Erythroblast (primary cell): ENCODE data around the gene ZDHHC1.

Experiments
- GATA1 ChIP-seq: IDR thresholded peaks from 2 replicates; pipeline ENCODE4 v1.6.1; 2011; ENCODE audit warnings: low read depth, mild to moderate bottlenecking, control low read depth, low read length, moderate library complexity
- POLR2A ChIP-seq: IDR thresholded peaks from 2 replicates; pipeline ENCODE4 v1.6.1; 2011; ENCODE audit warnings: mild to moderate bottlenecking, low read length

DNA sequence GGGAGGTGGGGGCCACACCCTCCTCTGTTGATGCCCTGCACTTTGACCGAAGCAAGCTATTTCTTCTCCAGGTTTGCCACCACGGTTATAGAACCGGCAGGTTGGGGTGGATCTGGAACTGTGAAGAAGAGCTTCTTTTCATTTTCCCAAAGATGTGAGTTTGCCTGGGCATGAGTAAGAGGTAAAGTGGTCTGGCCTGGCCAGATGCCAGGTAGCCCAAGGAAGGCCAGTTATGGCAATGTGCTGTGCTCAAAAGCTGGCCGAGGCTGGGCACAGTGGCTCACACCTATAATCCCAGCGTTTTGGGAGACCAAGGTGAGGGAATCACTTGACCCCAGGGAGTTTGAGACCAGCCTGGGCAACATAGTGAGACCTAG is 46.0 kb upstream of the ZDHHC1 start:
- TF ChIP-seq POLR2A = no peak
- no peak for TF ChIP-seq GATA1
